HG03066 (cell line): ENCODE measurements around the gene USH2A.

Source experiments
- ATAC-seq: cut with Tn5 transposase; IDR thresholded peaks from one replicate; pipeline ENCODE4 v1.9.1; 2021; ENCODE audit warnings: low read depth; ENCODE audit not compliant: unreplicated experiment

The USH2A gene

GRCh38 chr1:215617979-215618378 lies 805.3 kb downstream of the USH2A start:
- ATAC-seq: peak; percentile 56

GRCh38 chr1:215612391-215612790 lies 810.9 kb downstream of the USH2A start:
- ATAC-seq: no peak

GRCh38 chr1:215608646-215609045 lies 814.6 kb downstream of the USH2A start:
- ATAC-seq: no peak

- no peak for ATAC-seq
These were observed 815.8 kb downstream of the USH2A start for GRCh38 chr1:215607412-215607811.

GRCh38 chr1:215606564-215607168 lies 816.6 kb downstream of the USH2A start:
- ATAC-seq: no peak

- no peak for ATAC-seq
These were observed 817.2 kb downstream of the USH2A start for GRCh38 chr1:215606036-215606435.

GRCh38 chr1:215605011-215605621 lies 818.1 kb downstream of the USH2A start:
- no peak for ATAC-seq

GRCh38 chr1:215603319-215603718 lies 819.9 kb downstream of the USH2A start:
- no peak for ATAC-seq

GRCh38 chr1:215601276-215601675 lies 822.0 kb downstream of the USH2A start:
- no peak for ATAC-seq

GRCh38 chr1:215600867-215601266 lies 822.4 kb downstream of the USH2A start:
- ATAC-seq: no peak

GRCh38 chr1:215600258-215600792 lies 822.9 kb downstream of the USH2A start:
- no peak for ATAC-seq

- ATAC-seq: no peak
These were observed 823.7 kb downstream of the USH2A start for GRCh38 chr1:215599418-215600074.

GRCh38 chr1:215597961-215598360 lies 825.3 kb downstream of the USH2A start:
- ATAC-seq: no peak

GRCh38 chr1:215595231-215595630 lies 828.0 kb downstream of the USH2A start:
- no peak for ATAC-seq

GRCh38 chr1:215594640-215595039 lies 828.6 kb downstream of the USH2A start:
- no peak for ATAC-seq

- ATAC-seq: no peak
These were observed 832.3 kb downstream of the USH2A start for GRCh38 chr1:215590779-215591491.

- ATAC-seq: no peak
These were observed 833.4 kb downstream of the USH2A start for GRCh38 chr1:215589650-215590435.

- no peak for ATAC-seq
These were observed 838.9 kb downstream of the USH2A start for GRCh38 chr1:215584389-215584788.

GRCh38 chr1:215583185-215583749 lies 840.0 kb downstream of the USH2A start:
- no peak for ATAC-seq

GRCh38 chr1:215581896-215582295 lies 841.4 kb downstream of the USH2A start:
- ATAC-seq: no peak
